ENCODE measurements around the gene PROP1.
"Not testable (repeated sequence)": the region's sequence is repeated elsewhere in the genome, so short reads cannot be mapped to it uniquely, and the experiment has no call there.

PROP1 gene

DNA sequence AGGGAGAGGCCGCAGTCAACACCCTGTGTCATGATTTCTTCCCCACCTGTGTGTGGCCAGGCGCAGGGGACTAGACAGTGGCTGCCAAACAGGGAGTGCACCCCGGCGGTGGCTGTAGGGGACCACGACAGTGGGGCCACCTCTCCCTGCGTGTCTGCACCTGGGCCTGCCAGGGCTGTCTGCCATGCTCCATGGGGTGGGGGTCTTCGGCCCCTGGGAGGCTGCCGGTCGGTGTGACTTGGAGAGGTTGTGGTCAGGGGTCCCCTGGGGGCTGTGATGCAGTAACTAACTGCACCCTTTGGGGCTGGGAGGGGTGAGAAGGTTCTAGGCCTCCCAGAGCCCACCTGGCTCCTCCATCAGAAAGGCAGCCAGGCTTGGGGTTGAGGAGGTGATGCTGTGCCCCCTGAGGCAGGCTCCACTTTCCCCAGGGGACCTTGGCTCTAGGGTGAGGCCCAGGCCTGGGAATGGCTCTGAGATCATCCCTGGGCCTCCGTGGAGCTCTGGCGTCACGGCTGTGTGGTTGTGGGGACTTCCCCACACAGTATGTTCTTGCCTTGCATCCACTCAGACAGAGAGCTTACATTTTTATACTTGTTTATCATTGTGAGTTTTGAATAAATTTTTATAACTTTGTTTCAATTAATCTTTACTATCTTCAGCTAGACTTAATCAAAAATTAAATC is 50.3 kb downstream of the PROP1 start:
- H3K27me3 ChIP-seq; intact Hi-C loops (cut with DNase I; ENCODE audit: low total_unique reads); H3K9me3 ChIP-seq; H3K27ac ChIP-seq; H3K4me1 ChIP-seq; DNase-seq; H3K4me3 ChIP-seq; H3K36me3 ChIP-seq: not testable (repeated sequence)

DNA sequence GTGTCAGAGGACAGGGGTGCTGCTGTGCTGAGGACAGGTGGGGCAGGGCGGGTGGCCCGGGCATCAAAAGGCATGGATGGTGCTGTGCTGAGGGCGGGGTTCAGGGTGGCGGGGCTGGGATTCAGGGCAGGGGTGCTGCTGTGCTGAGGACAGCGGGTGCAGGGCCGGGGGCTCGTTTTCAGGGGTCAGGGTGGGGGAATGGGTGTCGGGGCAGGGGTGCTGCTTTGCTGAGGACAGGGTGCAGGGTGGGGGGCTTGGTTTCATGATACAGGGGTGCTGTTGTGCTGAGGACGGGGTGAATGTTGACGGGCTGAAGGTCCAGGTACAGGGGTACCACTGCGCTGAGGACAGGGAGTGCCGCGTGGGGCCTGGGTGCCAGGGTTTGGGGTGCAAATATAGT is 50.9 kb downstream of the PROP1 start:
- DNase-seq; H3K9me3 ChIP-seq; H3K4me1 ChIP-seq; intact Hi-C loops (cut with DNase I; ENCODE audit: low total_unique reads); H3K36me3 ChIP-seq; H3K27ac ChIP-seq; H3K27me3 ChIP-seq; H3K4me3 ChIP-seq: not testable (repeated sequence)

DNA sequence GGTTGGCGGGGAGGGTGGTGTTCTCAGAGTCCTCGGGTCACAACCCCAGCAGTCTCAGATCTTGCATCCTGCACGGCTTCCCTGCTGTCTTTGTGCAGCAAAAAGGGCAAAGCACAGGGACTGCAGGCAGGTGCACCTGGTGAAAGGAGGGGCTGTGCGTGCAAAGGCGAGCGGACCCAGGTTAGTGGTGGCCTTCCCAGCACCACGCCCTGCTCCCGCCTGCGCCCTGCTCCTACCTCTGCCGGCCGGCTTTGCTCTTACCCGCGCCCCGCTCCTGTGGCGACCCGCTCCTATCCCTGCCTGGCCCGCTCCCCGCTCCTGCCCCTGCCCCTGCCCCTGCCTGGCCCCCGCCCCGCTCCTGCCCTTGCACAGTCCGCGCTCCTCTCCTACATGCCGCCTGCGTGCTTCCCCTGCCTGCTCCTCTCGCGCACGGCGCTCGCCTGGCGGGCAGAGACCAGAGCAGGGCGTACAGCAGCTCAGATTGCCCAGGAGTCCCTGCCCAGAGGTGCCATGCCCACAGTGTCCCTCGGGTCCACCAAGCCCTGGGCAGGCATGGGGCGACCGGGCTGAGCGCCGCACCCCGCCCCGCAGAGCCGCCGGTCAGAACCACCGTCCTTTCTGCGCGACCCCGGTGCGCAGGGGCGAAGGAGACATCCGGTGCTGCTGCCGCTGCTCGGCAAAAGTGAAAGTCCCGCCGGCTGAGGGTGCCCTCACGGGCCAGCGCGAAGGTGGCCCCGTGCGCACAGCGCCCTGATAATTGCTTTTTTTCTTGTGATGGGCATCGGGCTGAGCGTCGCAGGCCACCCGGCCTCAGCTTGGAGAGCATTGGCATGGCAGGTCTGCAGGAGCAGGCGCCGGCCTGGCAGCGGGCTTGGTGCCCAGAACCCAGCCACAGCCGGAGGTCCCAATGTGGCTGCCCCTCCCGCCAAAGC is 52.0 kb downstream of the PROP1 start:
- DNase-seq; H3K27me3 ChIP-seq; H3K4me1 ChIP-seq; H3K27ac ChIP-seq; H3K36me3 ChIP-seq; intact Hi-C loops (cut with DNase I; ENCODE audit: low total_unique reads); H3K9me3 ChIP-seq: not testable (repeated sequence)
- H3K4me3 ChIP-seq: peak overlapping the region; percentile 29 to 46

DNA sequence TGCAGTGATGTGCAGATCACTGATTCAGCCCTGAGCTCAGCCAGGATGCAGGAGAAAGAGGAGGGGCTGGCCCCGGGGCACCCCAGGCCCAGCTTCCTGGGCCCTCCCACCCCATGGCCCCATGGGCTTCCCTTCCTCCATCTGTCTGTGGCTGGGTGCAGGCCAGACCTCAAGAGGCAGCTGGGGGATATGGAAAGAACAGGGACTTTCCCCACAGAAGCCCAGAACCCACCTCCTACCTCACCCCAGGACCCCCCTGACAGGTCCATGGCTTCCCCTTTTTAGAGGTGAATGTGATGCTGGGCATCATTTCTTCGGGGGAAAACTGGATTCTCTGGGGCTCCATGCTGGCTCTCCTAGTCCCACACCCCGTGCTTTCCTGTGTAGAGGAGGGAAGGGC is 53.1 kb downstream of the PROP1 start:
- H3K27me3 ChIP-seq; H3K27ac ChIP-seq; H3K4me1 ChIP-seq; H3K4me3 ChIP-seq; intact Hi-C loops (cut with DNase I; ENCODE audit: low total_unique reads); H3K36me3 ChIP-seq; H3K9me3 ChIP-seq; DNase-seq: not testable (repeated sequence)
